Fibroblast of pulmonary artery (primary cell): Measurements from ENCODE around the gene HOXA7.

ENCODE experiments used
- DNase-seq: peaks from one replicate; pipeline ENCODE4 v3.0.0-alpha.2; 2010; ENCODE audit warnings: low read depth
- H3K4me3 ChIP-seq: replicated peaks from 2 replicates; pipeline ENCODE4 v1.5.1; 2011; ENCODE audit warnings: low read depth, mild to moderate bottlenecking, control low read depth, low read length, moderate library complexity
- CTCF ChIP-seq: IDR thresholded peaks from 2 replicates; pipeline ENCODE4 v1.5.1; 2011; ENCODE audit warnings: mild to moderate bottlenecking, control low read depth, low read length, inconsistent platforms; ENCODE audit errors: missing control alignments

Gene HOXA7

GRCh38 chr7:27125986-27126394 lies 30.5 kb downstream of the HOXA7 start:
- DNase-seq, result no peak
- TF ChIP-seq CTCF, result no peak
- H3K4me3 ChIP-seq, result no peak overlapping the region

- no peak for TF ChIP-seq CTCF
- H3K4me3 ChIP-seq, result no peak overlapping the region
- no peak for DNase-seq
Measured at GRCh38 chr7:27124902-27125689, 31.4 kb downstream of the HOXA7 start.

GRCh38 chr7:27124096-27124901 lies 32.2 kb downstream of the HOXA7 start:
- no peak overlapping the region for H3K4me3 ChIP-seq
- DNase-seq, result peak; percentile 61

GRCh38 chr7:27123477-27124053 lies 32.9 kb downstream of the HOXA7 start:
- no peak for TF ChIP-seq CTCF
- no peak overlapping the region for H3K4me3 ChIP-seq
- no peak for DNase-seq

More at GRCh38 chr7:27124096-27124901, 32.2 kb downstream of the HOXA7 start:
- TF ChIP-seq CTCF, result no peak

- no peak for TF ChIP-seq CTCF
- no peak for DNase-seq
- no peak overlapping the region for H3K4me3 ChIP-seq
Measured at GRCh38 chr7:27123007-27123476, 33.4 kb downstream of the HOXA7 start.

GRCh38 chr7:27122077-27122910 lies 34.2 kb downstream of the HOXA7 start:
- no peak for TF ChIP-seq CTCF
- peak overlapping the region; percentile 21 for H3K4me3 ChIP-seq
- no peak for DNase-seq
